ENCODE data around the gene MEDAG. TPM values are rescaled to one million over a fixed set of nuclear protein-coding genes. Genes with fewer than 3 reads are reported as not detected.

Gene MEDAG
- total RNA-seq: 2.3 and 71.6 TPM in 2 replicates

GRCh38 chr13:30905932-30906383 lies at the start of gene MEDAG:
TSS of gene MEDAG (plus strand) at chr13:30906271. CDS start at chr13:30906516, 245 bp downstream.

GRCh38 chr13:30932481-30933353 lies 26.6 kb downstream of the MEDAG start, which contains the start of gene TEX26:
TSS of gene TEX26 (plus strand) at chr13:30932656. CDS start at chr13:30932716, 60 bp downstream.

Other genes starting within 250 kb of the MEDAG start
- 3.5 TPM in 1 of 2 replicates, not detected in the other for gene ALOX5AP, start 170.7 kb upstream of the MEDAG start, total RNA-seq
- gene TEX26, start 26.4 kb downstream of the MEDAG start, total RNA-seq: not detected in 2 replicates

Measured in bladder microvascular endothelial cell (primary cell).